GM23338 (cell line): ENCODE results near the gene MUCL3. TPM values are rescaled to one million over a fixed set of nuclear protein-coding genes. Genes with fewer than 3 reads are reported as not detected.
"Not testable (repeated sequence)": the region's sequence is repeated elsewhere in the genome, so short reads cannot be mapped to it uniquely, and the experiment has no call there.

Experiments used
- ATAC-seq: fragments of 200-7000 bp; cut with Tn5 transposase; 3 replicates; pipeline ENCODE4 v1.9.1; 2020
- DNase-seq: peaks from one replicate; pipeline ENCODE4 v3.0.0-alpha.2; 2015; ENCODE audit warnings: low spot score
- H2AFZ ChIP-seq: fragments of 200-600 bp; sonication (generic); 2 replicates; pipeline ENCODE4 v1.8.0; 2016; ENCODE audit warnings: antibody characterized with exemption, mild to moderate bottlenecking, moderate library complexity
- H3F3A ChIP-seq: fragments of 200-600 bp; sonication (generic); replicated peaks from 2 replicates; pipeline ENCODE4 v1.8.0; 2017; ENCODE audit warnings: antibody characterized with exemption, mixed run types, low read depth
- H3K27ac ChIP-seq: fragments of 200-600 bp; sonication (generic); 2 replicates; pipeline ENCODE4 v1.6.1; 2016; ENCODE audit warnings: low read depth
- H3K27me3 ChIP-seq: fragments of 200-600 bp; sonication (generic); 2 replicates; pipeline ENCODE4 v1.8.0; 2016; ENCODE audit warnings: mild to moderate bottlenecking, mixed run types, moderate library complexity; ENCODE audit not compliant: insufficient read depth
- H3K36me3 ChIP-seq: fragments of 200-600 bp; sonication (generic); 2 replicates; pipeline ENCODE4 v1.8.0; 2016; ENCODE audit warnings: mild to moderate bottlenecking; ENCODE audit not compliant: insufficient read depth
- H3K4me1 ChIP-seq: fragments of 200-600 bp; sonication (generic); 2 replicates; pipeline ENCODE4 v1.8.0; 2016; ENCODE audit warnings: mild to moderate bottlenecking, moderate library complexity; ENCODE audit not compliant: insufficient read depth
- H3K4me2 ChIP-seq: fragments of 200-600 bp; sonication (generic); 2 replicates; pipeline ENCODE4 v1.7.1; 2017; ENCODE audit warnings: mixed run types
- H3K4me3 ChIP-seq: fragments of 200-600 bp; sonication (generic); 2 replicates; pipeline ENCODE4 v1.6.1; 2016; ENCODE audit warnings: mixed run types
- H3K79me2 ChIP-seq: fragments of 200-600 bp; sonication (generic); replicated peaks from 2 replicates; pipeline ENCODE4 v1.8.0; 2017; ENCODE audit warnings: mild to moderate bottlenecking; ENCODE audit not compliant: insufficient read depth
- H3K9me2 ChIP-seq: fragments of 200-600 bp; sonication (generic); 2 replicates; pipeline ENCODE4 v1.8.0; 2017; ENCODE audit not compliant: insufficient read depth
- H4K20me1 ChIP-seq: fragments of 200-600 bp; sonication (generic); replicated peaks from 2 replicates; pipeline ENCODE4 v1.8.0; 2017; ENCODE audit warnings: mild to moderate bottlenecking; ENCODE audit not compliant: insufficient read depth
- H3K27ac Mint-ChIP-seq: 2 replicates; pipeline ENCODE4 v1.8.0; 2020; ENCODE audit warnings: inconsistent platforms, mild to moderate bottlenecking, moderate library complexity, mixed read lengths
- H3K27me3 Mint-ChIP-seq: 3 replicates; pipeline ENCODE4 v1.8.0; 2022; ENCODE audit warnings: low read depth, mild to moderate bottlenecking, moderate library complexity, mixed read lengths, inconsistent platforms; ENCODE audit not compliant: insufficient read depth, poor library complexity
- H3K36me3 Mint-ChIP-seq: 3 replicates; pipeline ENCODE4 v1.8.0; 2021; ENCODE audit warnings: low read depth, mild to moderate bottlenecking, inconsistent platforms, moderate library complexity, mixed read lengths
- H3K4me1 Mint-ChIP-seq: 3 replicates; pipeline ENCODE4 v1.8.0; 2020; ENCODE audit warnings: mild to moderate bottlenecking, inconsistent platforms, mixed read lengths
- H3K4me3 Mint-ChIP-seq: 3 replicates; pipeline ENCODE4 v1.8.0; 2021; ENCODE audit warnings: moderate library complexity, mild to moderate bottlenecking, inconsistent platforms, mixed read lengths
- H3K9me3 Mint-ChIP-seq: 3 replicates; pipeline ENCODE4 v1.8.0; 2020; ENCODE audit warnings: moderate library complexity, mild to moderate bottlenecking, inconsistent platforms, mixed read lengths
- CREB1 ChIP-seq: fragments of 250-450 bp; sonication (Bioruptor Pico); IDR thresholded peaks from 2 replicates; pipeline ENCODE4 v1.5.0; 2020; ENCODE audit warnings: low read depth, mild to moderate bottlenecking, moderate library complexity
- CTCF ChIP-seq, 2 experiments: fragments of 200-600 bp in 1 of 2; sonication (generic) in 1 of 2; conservative IDR thresholded peaks; 2 replicates each; pipeline versions ENCODE4 v1.5.1 to v1.6.1; 2016 to 2017; ENCODE audit warnings: antibody characterized with exemption in 2 of 2, low read depth in 2 of 2, mild to moderate bottlenecking in 2 of 2, moderate library complexity in 1 of 2
- JUNB ChIP-seq: IDR thresholded peaks from one replicate; pipeline ENCODE4 v1.6.1; 2016; ENCODE audit warnings: antibody characterized with exemption; ENCODE audit not compliant: unreplicated experiment
- NANOG ChIP-seq: IDR thresholded peaks from 2 replicates; pipeline ENCODE4 v1.6.1; 2016; ENCODE audit warnings: antibody characterized with exemption, borderline replicate concordance
- POLR2AphosphoS5 ChIP-seq: IDR thresholded peaks from 2 replicates; pipeline ENCODE4 v1.6.1; 2016; ENCODE audit warnings: antibody characterized with exemption, low read depth
- REST ChIP-seq: IDR thresholded peaks from one replicate; pipeline ENCODE4 v1.6.1; 2018; ENCODE audit warnings: antibody characterized with exemption; ENCODE audit not compliant: unreplicated experiment
- STAT1 ChIP-seq: IDR thresholded peaks from one replicate; pipeline ENCODE4 v1.6.1; 2016; ENCODE audit warnings: antibody characterized with exemption; ENCODE audit not compliant: unreplicated experiment
- ZNF331 ChIP-seq: fragments of 250-450 bp; sonication (Bioruptor Pico); IDR thresholded peaks from 2 replicates; pipeline ENCODE4 v1.5.0; 2020; ENCODE audit warnings: low read depth, mild to moderate bottlenecking, moderate library complexity
- polyA plus RNA-seq: library from polyadenylated mRNA; unstranded; fragments of >200 nt; fragmentation: Nextera tagmentation; extraction: Ambion mirVana; gene quantifications from 2 replicates; pipeline ENCODE4 v1.2.1, GENCODE V29; 2016
- total RNA-seq: library from RNA; depleted of rRNA; stranded (reverse); fragments of >200 nt; shearing (Covaris generic); gene quantifications from 2 replicates; pipeline ENCODE4 v1.2.3, GENCODE V29; 2014

MUCL3 gene
- total and polyA plus RNA-seq, 2 experiments from 2014 or later = 0.32 TPM; not detected in 1

- TF ChIP-seq REST (no peak), STAT1 (no peak), NANOG (no peak), JUNB (no peak)
These were observed 18.3 kb upstream of the MUCL3 start (continued) for GRCh38 chr6:30922447-30922852.

- H3K9me3 Mint-ChIP-seq = peaks cover 11% of the 10 kb centered on the region
- H4K20me1 ChIP-seq, H2AFZ ChIP-seq, H3K79me2 ChIP-seq, H3K36me3 ChIP-seq, DNase-seq, H3K27ac ChIP-seq, ATAC-seq, H3K27me3 ChIP-seq, H3K9me2 ChIP-seq, H3K4me3 Mint-ChIP-seq, H3K4me1 ChIP-seq, H3K4me3 ChIP-seq, H3F3A ChIP-seq, H3K4me2 ChIP-seq: not testable (repeated sequence)
- peak overlapping the region; percentile 84; the same call in 1 of the 2 replicates for H3K27ac Mint-ChIP-seq
- peaks cover 15% of the 10 kb centered on the region for H3K27me3 Mint-ChIP-seq
- H3K4me1 Mint-ChIP-seq = peaks cover 19% of the 10 kb centered on the region
- H3K36me3 Mint-ChIP-seq = peaks cover 73% of the 10 kb centered on the region
These were observed 16.6 kb upstream of the MUCL3 start for GRCh38 chr6:30924040-30924627.

- Histone ChIP-seq H2AFZ (no peak overlapping the region), H3K27me3 (no peaks in the 10 kb centered on the region), H3F3A (no peaks in the 10 kb centered on the region), H3K4me2 (no peak overlapping the region), H4K20me1 (no peaks in the 10 kb centered on the region; the same call in 1 of the 2 replicates), H3K4me3 (no peak overlapping the region), H3K9me2 (no peaks in the 10 kb centered on the region), H3K36me3 (no peaks in the 10 kb centered on the region), H3K4me1 (no peaks in the 10 kb centered on the region), H3K27ac (no peak overlapping the region), H3K79me2 (no peaks in the 10 kb centered on the region)
- Mint-ChIP-seq H3K36me3 (peaks cover 56% of the 10 kb centered on the region), H3K27ac (no peak overlapping the region), H3K27me3 (peaks cover 13% of the 10 kb centered on the region), H3K4me1 (peaks cover 19% of the 10 kb centered on the region), H3K4me3 (no peak overlapping the region), H3K9me3 (peaks cover 14% of the 10 kb centered on the region)
- DNase-seq (no peak), ATAC-seq (no peak)
- no peak for TF ChIP-seq REST
- no peak for TF ChIP-seq CTCF (conservative IDR thresholded peaks at IDR 0.05; ENCODE audit: low read depth in 2 of 2)
- TF ChIP-seq JUNB = no peak
- no peak for TF ChIP-seq ZNF331
- no peak for TF ChIP-seq CREB1 (CRISPR knock-in tag)
- no peak for TF ChIP-seq POLR2AphosphoS5
- TF ChIP-seq STAT1 = no peak
These were observed 14.1 kb upstream of the MUCL3 start for GRCh38 chr6:30926644-30927043.
